A673 (cell line): ENCODE data around the gene RASA4B. TPM values are rescaled to one million over a fixed set of nuclear protein-coding genes. Genes with fewer than 3 reads are reported as not detected.

Source experiments
- BruUV-seq: library from RNA; stranded (reverse); fragments of 400-500 nt; replicated peaks from 2 replicates; lab custom pipeline; 2021; lab: Mats Ljungman, UMichigan
- CTCF ChIA-PET: fragments of 300-600 bp; sonication (Branson Sonifier 250); formaldehyde crosslinking; loops from one replicate; lab custom pipeline; 2022; ENCODE audit warnings: antibody characterized with exemption; lab: Charles Lee
- POLR2A ChIA-PET: fragments of 300-600 bp; sonication (Branson Sonifier 250); formaldehyde crosslinking; loops from one replicate; lab custom pipeline; 2022; ENCODE audit warnings: antibody characterized with exemption; ENCODE audit not compliant: low non-redundant PET; lab: Charles Lee
- DNase-seq: peaks from one replicate; pipeline ENCODE4 v3.0.0-alpha.2; 2015; ENCODE audit warnings: low spot score
- H3K27ac ChIP-seq: fragments of 200-600 bp; sonication (generic); 2 replicates; pipeline ENCODE4 v1.5.1; 2016; ENCODE audit warnings: mixed run types, low read depth, mild to moderate bottlenecking, mixed read lengths, antibody characterized with exemption, low read length; ENCODE audit not compliant: poor library complexity, severe bottlenecking
- H3K27me3 ChIP-seq: fragments of 200-600 bp; sonication (generic); replicated peaks from 2 replicates; pipeline ENCODE4 v1.6.1; 2017; ENCODE audit warnings: mixed run types, low read depth, mild to moderate bottlenecking, mixed read lengths, antibody characterized with exemption, low read length; ENCODE audit not compliant: insufficient read depth, poor library complexity
- H3K36me3 ChIP-seq: fragments of 200-600 bp; sonication (generic); 2 replicates; pipeline ENCODE4 v1.6.1; 2016; ENCODE audit warnings: mixed run types, mild to moderate bottlenecking, mixed read lengths, antibody characterized with exemption, low read length; ENCODE audit not compliant: insufficient read depth, poor library complexity, severe bottlenecking
- H3K4me1 ChIP-seq: fragments of 200-600 bp; sonication (generic); 2 replicates; pipeline ENCODE4 v1.6.1; 2017; ENCODE audit warnings: mixed run types, mild to moderate bottlenecking, mixed read lengths, antibody characterized with exemption, low read length; ENCODE audit not compliant: insufficient read depth, poor library complexity, severe bottlenecking
- H3K4me3 ChIP-seq: fragments of 200-600 bp; sonication (generic); 2 replicates; pipeline ENCODE4 v1.5.1; 2016; ENCODE audit warnings: low read depth, mixed run types, mild to moderate bottlenecking, mixed read lengths, low read length; ENCODE audit not compliant: poor library complexity, severe bottlenecking
- H3K9me3 ChIP-seq: fragments of 200-600 bp; sonication (generic); 2 replicates; pipeline ENCODE4 v1.6.1; 2016; ENCODE audit warnings: mixed run types, low read depth, mild to moderate bottlenecking, mixed read lengths, antibody characterized with exemption, low read length; ENCODE audit not compliant: poor library complexity, severe bottlenecking
- CTCF ChIP-seq: fragments of 300-800, 200-600 bp; sonication (generic); conservative IDR thresholded peaks from 2 replicates; pipeline ENCODE4 v1.5.1; 2017; ENCODE audit warnings: low read depth, mild to moderate bottlenecking, antibody characterized with exemption, low read length, moderate library complexity, mixed read lengths
- EZH2 ChIP-seq: fragments of 200-600 bp; sonication (generic); IDR thresholded peaks from 2 replicates; pipeline ENCODE4 v1.6.1; 2017; ENCODE audit warnings: borderline replicate concordance, low read depth, mild to moderate bottlenecking, mixed read lengths, antibody characterized with exemption, low read length; ENCODE audit not compliant: poor library complexity, severe bottlenecking
- intact Hi-C: fragments of 100-400 bp; cut with micrococcal nuclease; formaldehyde crosslinking; loops from one replicate; pipeline ENCODE4 v1.10.0; 2022; ENCODE audit not compliant: unreplicated experiment
- total RNA-seq: library from RNA; stranded (reverse); gene quantifications from 2 replicates; pipeline ENCODE4 v1.2.3, GENCODE V29; 2021

The RASA4B gene
- total RNA-seq, 1 experiment from 2014 or later = 1.8 TPM

DNA sequence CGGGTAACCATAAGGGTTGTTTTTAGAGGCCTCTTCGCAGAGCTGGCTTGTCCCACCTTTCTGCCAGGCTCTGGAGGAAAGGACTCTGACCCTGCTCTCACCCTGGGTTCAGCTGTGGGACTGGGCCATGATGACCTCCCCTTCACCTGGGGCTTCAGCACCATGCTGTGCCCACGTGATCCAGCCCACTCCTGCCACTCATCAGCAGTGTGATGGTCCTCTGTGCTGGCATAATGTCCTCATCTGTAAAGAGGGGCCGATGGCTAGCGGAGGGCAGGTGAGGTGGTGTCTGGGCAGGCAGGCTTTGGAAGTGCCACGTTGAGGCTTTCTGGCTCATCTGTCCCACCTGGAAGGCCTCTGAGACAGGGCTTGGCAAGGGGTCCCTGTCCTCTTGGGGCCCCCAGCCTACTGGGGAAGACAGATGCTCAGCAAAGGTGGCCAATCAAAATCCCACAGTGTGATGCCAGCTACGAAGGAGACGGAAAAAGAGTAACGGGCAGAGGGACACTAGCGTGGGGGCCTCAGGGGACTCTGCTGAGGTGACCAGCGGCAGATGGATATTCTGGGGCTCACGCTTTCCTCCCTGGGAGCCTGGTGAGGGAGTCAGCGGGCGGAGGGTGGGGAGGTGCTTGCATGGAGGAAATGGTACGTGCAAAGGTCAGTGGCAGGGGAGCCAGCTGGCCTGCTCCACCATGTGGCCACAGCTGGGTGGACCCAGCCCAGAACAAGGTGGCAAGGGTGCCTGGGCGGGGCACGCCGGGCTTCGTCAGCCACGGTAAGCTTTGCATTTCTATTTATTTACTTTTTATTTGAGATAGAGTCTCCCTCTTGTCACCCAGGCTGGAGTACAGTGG is 47.4 kb downstream of the RASA4B start:
- Histone ChIP-seq H3K27me3 (no peaks in the 10 kb centered on the region), H3K4me3 (no peak overlapping the region), H3K9me3 (no peaks in the 10 kb centered on the region), H3K36me3 (peaks cover 26% of the 10 kb centered on the region), H3K4me1 (peaks cover 6% of the 10 kb centered on the region), H3K27ac (no peak overlapping the region)
- CTCF ChIA-PET = no interaction called here
- POLR2A ChIA-PET = no interaction called here
- no peak for TF ChIP-seq CTCF
- TF ChIP-seq EZH2 = no peak
- no TSS peak for BruUV-seq
- DNase-seq = no peak
- intact Hi-C loops = no loop called here

DNA sequence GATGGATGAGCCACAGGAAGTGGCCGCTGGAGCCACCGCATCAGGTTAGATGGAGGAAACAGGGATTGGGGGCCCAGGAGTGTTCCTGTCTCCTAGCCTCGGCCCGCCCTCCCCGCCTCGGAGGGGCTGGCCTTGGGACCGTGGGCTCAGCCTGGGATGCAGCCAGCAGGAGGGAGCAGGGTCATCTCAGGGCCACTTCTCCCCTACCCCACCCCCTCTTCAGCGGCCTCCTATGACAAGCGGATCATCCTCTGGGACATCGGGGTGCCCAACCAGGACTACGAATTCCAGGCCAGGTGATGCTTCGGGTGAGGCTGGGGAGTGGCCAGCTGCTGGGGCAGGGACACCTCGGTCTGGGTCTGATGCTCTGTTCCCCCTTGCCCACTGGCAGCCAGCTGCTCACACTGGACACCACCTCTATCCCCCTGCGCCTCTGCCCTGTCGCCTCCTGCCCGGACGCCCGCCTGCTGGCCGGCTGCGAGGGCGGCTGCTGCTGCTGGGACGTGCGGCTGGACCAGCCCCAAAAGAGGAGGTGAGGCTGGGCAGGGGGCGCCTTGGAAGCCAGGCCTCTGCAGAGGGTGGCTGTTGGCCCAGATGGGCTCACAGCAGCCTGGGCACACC is 48.1 kb downstream of the RASA4B start:
- Histone ChIP-seq H3K27ac (no peak overlapping the region), H3K36me3 (peaks cover 26% of the 10 kb centered on the region), H3K4me1 (peaks cover 6% of the 10 kb centered on the region), H3K9me3 (no peaks in the 10 kb centered on the region), H3K4me3 (no peak overlapping the region), H3K27me3 (no peaks in the 10 kb centered on the region)
- ChIA-PET CTCF (no interaction called here), POLR2A (no interaction called here)
- TF ChIP-seq EZH2 = no peak
- no peak for TF ChIP-seq CTCF
- intact Hi-C loops = no loop called here
- no peak for DNase-seq
- BruUV-seq = no TSS peak

DNA sequence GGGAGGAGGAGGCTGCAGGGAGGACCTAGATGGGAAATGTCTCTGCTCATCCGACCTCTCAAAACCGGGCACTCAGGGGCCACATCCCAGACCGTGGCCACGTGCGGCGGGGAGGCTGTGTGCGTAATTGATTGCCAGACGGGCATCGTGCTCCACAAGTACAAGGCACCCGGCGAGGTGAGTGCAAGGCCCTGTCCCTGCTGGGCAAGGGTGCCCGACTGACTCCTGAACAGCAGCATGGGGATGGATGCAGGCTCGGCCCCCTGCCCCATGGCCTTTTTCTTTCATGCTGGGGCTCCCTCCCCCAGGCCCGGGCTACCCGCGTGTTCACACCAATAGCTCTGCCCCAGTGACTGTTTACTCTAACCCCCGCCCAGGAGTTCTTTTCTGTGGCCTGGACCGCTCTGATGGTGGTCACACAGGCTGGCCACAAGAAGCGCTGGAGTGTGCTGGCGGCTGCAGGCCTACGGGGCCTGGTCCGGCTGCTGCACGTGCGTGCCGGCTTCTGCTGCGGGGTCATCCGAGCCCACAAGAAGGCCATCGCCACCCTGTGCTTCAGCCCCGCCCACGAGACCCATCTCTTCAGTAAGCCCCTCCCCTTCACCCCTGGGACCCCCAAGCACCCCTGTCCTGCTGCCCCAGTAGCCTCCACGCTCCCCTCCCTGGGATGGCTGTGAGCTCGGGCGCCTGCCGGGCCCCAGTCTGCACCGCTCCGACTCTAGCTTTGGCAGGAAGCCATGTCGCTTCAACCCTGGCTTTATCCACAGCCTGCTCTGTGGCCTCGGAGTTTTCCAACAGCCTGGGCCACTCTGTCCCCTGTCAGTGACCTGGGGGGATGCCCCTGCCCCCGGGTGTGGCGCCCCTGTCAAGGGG is 48.9 kb downstream of the RASA4B start:
- intact Hi-C loops = no loop called here
- no peaks in the 10 kb centered on the region for H3K27me3 ChIP-seq
- no TSS peak for BruUV-seq
- no peaks in the 10 kb centered on the region for H3K9me3 ChIP-seq
- H3K27ac ChIP-seq = no peak overlapping the region
- TF ChIP-seq EZH2 (no peak), CTCF (no peak)
- ChIA-PET POLR2A (interaction anchor here (0.6 kb wide), 1 partner anchor 138 kb away, joined by 3 read pairs; no protein-coding TSS in a partner anchor), CTCF (no interaction called here)
- DNase-seq = no peak
- H3K4me1 ChIP-seq = peaks cover 10% of the 10 kb centered on the region
- no peak overlapping the region for H3K4me3 ChIP-seq
- H3K36me3 ChIP-seq = peaks cover 26% of the 10 kb centered on the region
